Measurements from ENCODE around the gene DOHH.

The DOHH gene

DNA sequence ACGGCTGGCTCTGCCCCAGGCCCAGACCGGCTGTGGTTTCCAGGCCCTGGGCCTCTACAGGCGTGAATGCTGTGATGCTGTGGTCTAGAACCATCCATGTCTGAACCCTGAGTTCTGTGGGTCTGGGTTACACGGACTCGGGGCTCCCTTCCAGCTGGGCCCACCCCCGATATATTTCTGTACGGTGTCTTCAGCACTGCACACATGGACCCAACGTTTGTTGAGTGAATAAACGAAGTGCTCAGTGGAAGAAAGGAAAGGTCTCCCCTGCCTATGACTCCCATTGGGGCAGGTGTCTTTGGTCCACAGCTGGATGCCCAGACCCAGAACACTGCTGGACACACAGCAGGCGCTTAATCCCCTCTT is 45.2 kb upstream of the DOHH start:
- no peak overlapping the region for H3K4me3 ChIP-seq (ENCODE audit: low read depth, low read length)
- CTCF ChIA-PET, result interaction anchor here (0.6 to 2.8 kb wide), 13 partner anchors 9 to 657 kb away, joined by 3 to 21 read pairs (median 3); no protein-coding TSS in a partner anchor
- no peaks in the 10 kb centered on the region for H3K9me3 ChIP-seq (ENCODE audit: control insufficient read depth, insufficient read depth, low read depth, low read length)
- no peaks in the 10 kb centered on the region for H3K4me1 ChIP-seq (ENCODE audit: control insufficient read depth, insufficient read depth, low read length)
- H3K27ac ChIP-seq (ENCODE audit: extremely low read depth, low read depth, low read length), result no peak overlapping the region
- POLR2A ChIA-PET, result interaction anchor here (0.8 to 1.2 kb wide), 3 partner anchors 11 to 28 kb away, joined by 3 to 4 read pairs (median 3); no protein-coding TSS in a partner anchor
- TF ChIP-seq, protein P1, sequence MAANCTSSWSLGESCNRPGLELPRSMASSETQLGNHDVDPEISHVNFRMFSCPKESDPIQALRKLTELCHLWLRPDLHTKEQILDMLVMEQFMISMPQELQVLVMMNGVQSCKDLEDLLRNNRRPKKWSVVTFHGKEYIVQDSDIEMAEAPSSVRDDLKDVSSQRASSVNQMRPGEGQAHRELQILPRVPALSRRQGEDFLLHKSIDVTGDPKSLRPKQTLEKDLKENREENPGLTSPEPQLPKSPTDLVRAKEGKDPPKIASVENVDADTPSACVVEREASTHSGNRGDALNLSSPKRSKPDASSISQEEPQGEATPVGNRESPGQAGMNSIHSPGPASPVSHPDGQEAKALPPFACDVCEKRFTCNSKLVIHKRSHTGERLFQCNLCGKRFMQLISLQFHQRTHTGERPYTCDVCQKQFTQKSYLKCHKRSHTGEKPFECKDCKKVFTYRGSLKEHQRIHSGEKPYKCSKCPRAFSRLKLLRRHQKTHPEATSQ (tag by site-specific recombination; IDR thresholded peaks at IDR 0.05), result no peak
- no peak for TF ChIP-seq ZNF248 (tag by site-specific recombination; IDR thresholded peaks at IDR 0.05)
- no peak for TF ChIP-seq ZNF624 (tag by site-specific recombination; IDR thresholded peaks at IDR 0.05)
- no peak for TF ChIP-seq ZNF138 (tag by site-specific recombination; IDR thresholded peaks at IDR 0.05; ENCODE audit: borderline replicate concordance)
- TF ChIP-seq, protein P2, sequence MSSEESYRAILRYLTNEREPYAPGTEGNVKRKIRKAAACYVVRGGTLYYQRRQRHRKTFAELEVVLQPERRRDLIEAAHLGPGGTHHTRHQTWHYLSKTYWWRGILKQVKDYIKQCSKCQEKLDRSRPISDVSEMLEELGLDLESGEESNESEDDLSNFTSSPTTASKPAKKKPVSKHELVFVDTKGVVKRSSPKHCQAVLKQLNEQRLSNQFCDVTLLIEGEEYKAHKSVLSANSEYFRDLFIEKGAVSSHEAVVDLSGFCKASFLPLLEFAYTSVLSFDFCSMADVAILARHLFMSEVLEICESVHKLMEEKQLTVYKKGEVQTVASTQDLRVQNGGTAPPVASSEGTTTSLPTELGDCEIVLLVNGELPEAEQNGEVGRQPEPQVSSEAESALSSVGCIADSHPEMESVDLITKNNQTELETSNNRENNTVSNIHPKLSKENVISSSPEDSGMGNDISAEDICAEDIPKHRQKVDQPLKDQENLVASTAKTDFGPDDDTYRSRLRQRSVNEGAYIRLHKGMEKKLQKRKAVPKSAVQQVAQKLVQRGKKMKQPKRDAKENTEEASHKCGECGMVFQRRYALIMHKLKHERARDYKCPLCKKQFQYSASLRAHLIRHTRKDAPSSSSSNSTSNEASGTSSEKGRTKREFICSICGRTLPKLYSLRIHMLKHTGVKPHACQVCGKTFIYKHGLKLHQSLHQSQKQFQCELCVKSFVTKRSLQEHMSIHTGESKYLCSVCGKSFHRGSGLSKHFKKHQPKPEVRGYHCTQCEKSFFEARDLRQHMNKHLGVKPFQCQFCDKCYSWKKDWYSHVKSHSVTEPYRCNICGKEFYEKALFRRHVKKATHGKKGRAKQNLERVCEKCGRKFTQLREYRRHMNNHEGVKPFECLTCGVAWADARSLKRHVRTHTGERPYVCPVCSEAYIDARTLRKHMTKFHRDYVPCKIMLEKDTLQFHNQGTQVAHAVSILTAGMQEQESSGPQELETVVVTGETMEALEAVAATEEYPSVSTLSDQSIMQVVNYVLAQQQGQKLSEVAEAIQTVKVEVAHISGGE (tag by site-specific recombination; conservative IDR thresholded peaks at IDR 0.05; ENCODE audit: low read depth), result no peak
- no peak for TF ChIP-seq ZNF302 (tag by site-specific recombination; IDR thresholded peaks at IDR 0.05; ENCODE audit: low read depth)
- no peak for TF ChIP-seq ZBTB17 (tag by site-specific recombination; IDR thresholded peaks at IDR 0.05)
- no peak for TF ChIP-seq MZF1 (tag by site-specific recombination; IDR thresholded peaks at IDR 0.05; ENCODE audit: borderline replicate concordance)
- no peak for TF ChIP-seq TRIM28 (IDR thresholded peaks at IDR 0.05; ENCODE audit: borderline replicate concordance, low read length)
- TF ChIP-seq KLF9 (tag by site-specific recombination; IDR thresholded peaks at IDR 0.05; ENCODE audit: low read depth), result no peak
- TF ChIP-seq ZFP3 (tag by site-specific recombination; IDR thresholded peaks at IDR 0.05; ENCODE audit: low read depth), result no peak
- TF ChIP-seq, protein P3, sequence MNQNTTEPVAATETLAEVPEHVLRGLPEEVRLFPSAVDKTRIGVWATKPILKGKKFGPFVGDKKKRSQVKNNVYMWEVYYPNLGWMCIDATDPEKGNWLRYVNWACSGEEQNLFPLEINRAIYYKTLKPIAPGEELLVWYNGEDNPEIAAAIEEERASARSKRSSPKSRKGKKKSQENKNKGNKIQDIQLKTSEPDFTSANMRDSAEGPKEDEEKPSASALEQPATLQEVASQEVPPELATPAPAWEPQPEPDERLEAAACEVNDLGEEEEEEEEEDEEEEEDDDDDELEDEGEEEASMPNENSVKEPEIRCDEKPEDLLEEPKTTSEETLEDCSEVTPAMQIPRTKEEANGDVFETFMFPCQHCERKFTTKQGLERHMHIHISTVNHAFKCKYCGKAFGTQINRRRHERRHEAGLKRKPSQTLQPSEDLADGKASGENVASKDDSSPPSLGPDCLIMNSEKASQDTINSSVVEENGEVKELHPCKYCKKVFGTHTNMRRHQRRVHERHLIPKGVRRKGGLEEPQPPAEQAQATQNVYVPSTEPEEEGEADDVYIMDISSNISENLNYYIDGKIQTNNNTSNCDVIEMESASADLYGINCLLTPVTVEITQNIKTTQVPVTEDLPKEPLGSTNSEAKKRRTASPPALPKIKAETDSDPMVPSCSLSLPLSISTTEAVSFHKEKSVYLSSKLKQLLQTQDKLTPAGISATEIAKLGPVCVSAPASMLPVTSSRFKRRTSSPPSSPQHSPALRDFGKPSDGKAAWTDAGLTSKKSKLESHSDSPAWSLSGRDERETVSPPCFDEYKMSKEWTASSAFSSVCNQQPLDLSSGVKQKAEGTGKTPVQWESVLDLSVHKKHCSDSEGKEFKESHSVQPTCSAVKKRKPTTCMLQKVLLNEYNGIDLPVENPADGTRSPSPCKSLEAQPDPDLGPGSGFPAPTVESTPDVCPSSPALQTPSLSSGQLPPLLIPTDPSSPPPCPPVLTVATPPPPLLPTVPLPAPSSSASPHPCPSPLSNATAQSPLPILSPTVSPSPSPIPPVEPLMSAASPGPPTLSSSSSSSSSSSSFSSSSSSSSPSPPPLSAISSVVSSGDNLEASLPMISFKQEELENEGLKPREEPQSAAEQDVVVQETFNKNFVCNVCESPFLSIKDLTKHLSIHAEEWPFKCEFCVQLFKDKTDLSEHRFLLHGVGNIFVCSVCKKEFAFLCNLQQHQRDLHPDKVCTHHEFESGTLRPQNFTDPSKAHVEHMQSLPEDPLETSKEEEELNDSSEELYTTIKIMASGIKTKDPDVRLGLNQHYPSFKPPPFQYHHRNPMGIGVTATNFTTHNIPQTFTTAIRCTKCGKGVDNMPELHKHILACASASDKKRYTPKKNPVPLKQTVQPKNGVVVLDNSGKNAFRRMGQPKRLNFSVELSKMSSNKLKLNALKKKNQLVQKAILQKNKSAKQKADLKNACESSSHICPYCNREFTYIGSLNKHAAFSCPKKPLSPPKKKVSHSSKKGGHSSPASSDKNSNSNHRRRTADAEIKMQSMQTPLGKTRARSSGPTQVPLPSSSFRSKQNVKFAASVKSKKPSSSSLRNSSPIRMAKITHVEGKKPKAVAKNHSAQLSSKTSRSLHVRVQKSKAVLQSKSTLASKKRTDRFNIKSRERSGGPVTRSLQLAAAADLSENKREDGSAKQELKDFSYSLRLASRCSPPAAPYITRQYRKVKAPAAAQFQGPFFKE (tag by site-specific recombination; IDR thresholded peaks at IDR 0.05; ENCODE audit: borderline replicate concordance), result no peak
- TF ChIP-seq ZNF140 (tag by site-specific recombination; IDR thresholded peaks at IDR 0.05), result no peak
- TF ChIP-seq, protein P4, sequence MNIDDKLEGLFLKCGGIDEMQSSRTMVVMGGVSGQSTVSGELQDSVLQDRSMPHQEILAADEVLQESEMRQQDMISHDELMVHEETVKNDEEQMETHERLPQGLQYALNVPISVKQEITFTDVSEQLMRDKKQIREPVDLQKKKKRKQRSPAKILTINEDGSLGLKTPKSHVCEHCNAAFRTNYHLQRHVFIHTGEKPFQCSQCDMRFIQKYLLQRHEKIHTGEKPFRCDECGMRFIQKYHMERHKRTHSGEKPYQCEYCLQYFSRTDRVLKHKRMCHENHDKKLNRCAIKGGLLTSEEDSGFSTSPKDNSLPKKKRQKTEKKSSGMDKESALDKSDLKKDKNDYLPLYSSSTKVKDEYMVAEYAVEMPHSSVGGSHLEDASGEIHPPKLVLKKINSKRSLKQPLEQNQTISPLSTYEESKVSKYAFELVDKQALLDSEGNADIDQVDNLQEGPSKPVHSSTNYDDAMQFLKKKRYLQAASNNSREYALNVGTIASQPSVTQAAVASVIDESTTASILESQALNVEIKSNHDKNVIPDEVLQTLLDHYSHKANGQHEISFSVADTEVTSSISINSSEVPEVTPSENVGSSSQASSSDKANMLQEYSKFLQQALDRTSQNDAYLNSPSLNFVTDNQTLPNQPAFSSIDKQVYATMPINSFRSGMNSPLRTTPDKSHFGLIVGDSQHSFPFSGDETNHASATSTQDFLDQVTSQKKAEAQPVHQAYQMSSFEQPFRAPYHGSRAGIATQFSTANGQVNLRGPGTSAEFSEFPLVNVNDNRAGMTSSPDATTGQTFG (tag by site-specific recombination; IDR thresholded peaks at IDR 0.05; ENCODE audit: borderline replicate concordance), result no peak
- TF ChIP-seq SCRT2 (tag by site-specific recombination; IDR thresholded peaks at IDR 0.05), result no peak
- no peak for TF ChIP-seq GLIS2 (tag by site-specific recombination; IDR thresholded peaks at IDR 0.05)
- peaks cover 0 to 43% of the 10 kb centered on the region in 2 experiments; a peak in 2 of 3 replicates for H3K36me3 ChIP-seq (ENCODE audit: control insufficient read depth in 2 of 2, insufficient read depth in 1 of 2, low read length in 2 of 2)

All from HEK293 (cell line).